Liver (tissue), 3 donors: Measurements from ENCODE around the gene CAMKMT.

Source experiments
- CTCF ChIP-seq: fragments of 150-350 bp; IDR thresholded peaks from 2 replicates; pipeline ENCODE4 v1.5.1; 2017; ENCODE audit warnings: improper control_type of control experiment, low read depth, low read length; ENCODE audit not compliant: missing input control
- FOXA1 ChIP-seq: IDR thresholded peaks from 2 replicates; pipeline ENCODE4 v1.6.1; 2016; ENCODE audit warnings: antibody characterized with exemption
- GABPA ChIP-seq, 2 donors: IDR thresholded peaks in 1 of 2; conservative IDR thresholded peaks in 1 of 2; 2 replicates each; pipeline ENCODE4 v1.6.1; 2016; ENCODE audit warnings: antibody characterized with exemption in 2 of 2, mild to moderate bottlenecking in 1 of 2, moderate library complexity in 1 of 2
- HNF4A ChIP-seq, 2 donors: conservative IDR thresholded peaks; 2 replicates each; pipeline ENCODE4 v1.6.1; 2016; ENCODE audit warnings: antibody characterized with exemption in 2 of 2, mild to moderate bottlenecking in 2 of 2
- JUND ChIP-seq, 2 donors: IDR thresholded peaks; 2 replicates each; pipeline ENCODE4 v1.6.1; 2016; ENCODE audit warnings: antibody characterized with exemption in 2 of 2
- REST ChIP-seq: IDR thresholded peaks from 2 replicates; pipeline ENCODE4 v1.6.1; 2016; ENCODE audit warnings: antibody characterized with exemption, mild to moderate bottlenecking
- SP1 ChIP-seq: IDR thresholded peaks from 2 replicates; pipeline ENCODE4 v1.6.1; 2018; ENCODE audit warnings: antibody characterized with exemption, mild to moderate bottlenecking
- TAF1 ChIP-seq: conservative IDR thresholded peaks from 2 replicates; pipeline ENCODE4 v1.6.1; 2016; ENCODE audit warnings: antibody characterized with exemption, mild to moderate bottlenecking
- YY1 ChIP-seq: IDR thresholded peaks from 2 replicates; pipeline ENCODE4 v1.6.1; 2016; ENCODE audit warnings: antibody characterized with exemption, mild to moderate bottlenecking
- ZBTB33 ChIP-seq: IDR thresholded peaks from 2 replicates; pipeline ENCODE4 v1.6.1; 2016; ENCODE audit warnings: antibody characterized with exemption
- donor health status: healthy.
- donor health status: healthy.

- TF ChIP-seq YY1 (no peak), CTCF (no peak), HNF4A (conservative IDR thresholded peaks at IDR 0.05) (no peak), SP1 (no peak), JUND (IDR thresholded peaks at IDR 0.05) (no peak), TAF1 (no peak), ZBTB33 (no peak), FOXA1 (no peak), REST (no peak), GABPA (IDR thresholded peaks at IDR 0.05 in 1 of 2, conservative IDR thresholded peaks at IDR 0.05 in 1 of 2) (no peak)
These were observed 408.8 kb downstream of the CAMKMT start for GRCh38 chr2:44770221-44771195.
